NB4 (cell line): Measurements from ENCODE around the gene ZNF665.

ENCODE experiments used
- DNase-seq: peaks from one replicate; pipeline ENCODE4 v3.0.0; 2010; ENCODE audit warnings: low read depth
- H3K4me3 ChIP-seq: one replicate; pipeline ENCODE4 v1.5.1; 2011; ENCODE audit warnings: mild to moderate bottlenecking, low read depth, low read length, moderate library complexity
- MYC ChIP-seq: IDR thresholded peaks from 2 replicates; pipeline ENCODE4 v1.6.1; 2011; ENCODE audit warnings: low read depth, low read length
- POLR2A ChIP-seq: IDR thresholded peaks from 2 replicates; pipeline ENCODE4 v1.6.1; 2011; ENCODE audit warnings: mild to moderate bottlenecking; ENCODE audit not compliant: insufficient read length; ENCODE audit errors: extremely low read depth
- TF ChIP-seq, protein P1 (sequence below): IDR thresholded peaks from one replicate; pipeline ENCODE4 v1.5.1; 2012; ENCODE audit warnings: low read depth, low read length
- TF ChIP-seq, protein P2 (sequence below): IDR thresholded peaks from 2 replicates; pipeline ENCODE4 v1.6.1; 2011; ENCODE audit warnings: low read depth, low read length

Gene ZNF665

DNA sequence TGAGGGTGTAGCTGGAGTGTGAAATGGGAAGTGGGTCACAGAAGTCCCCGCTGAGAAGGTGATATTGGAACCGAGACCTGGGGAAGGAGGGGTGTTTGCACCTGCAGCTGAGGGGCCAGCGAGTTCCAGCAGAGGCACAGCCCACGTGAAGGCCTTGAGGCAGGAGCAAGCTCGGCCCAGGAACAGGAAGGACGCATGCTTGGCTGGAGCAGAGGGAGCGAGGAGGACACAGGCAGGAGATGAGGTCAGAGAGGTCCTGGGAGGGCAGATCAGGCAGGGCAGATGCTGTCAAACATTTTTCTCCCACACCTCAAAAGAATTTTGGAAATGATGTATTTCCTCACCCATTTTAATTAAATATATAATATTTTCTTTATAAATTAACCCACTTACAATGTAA lies 69.8 kb downstream of the ZNF665 start:
- H3K4me3 ChIP-seq: no peak overlapping the region
- DNase-seq: no peak
- TF ChIP-seq MYC (no peak), POLR2A (no peak)
- TF ChIP-seq, protein P1, sequence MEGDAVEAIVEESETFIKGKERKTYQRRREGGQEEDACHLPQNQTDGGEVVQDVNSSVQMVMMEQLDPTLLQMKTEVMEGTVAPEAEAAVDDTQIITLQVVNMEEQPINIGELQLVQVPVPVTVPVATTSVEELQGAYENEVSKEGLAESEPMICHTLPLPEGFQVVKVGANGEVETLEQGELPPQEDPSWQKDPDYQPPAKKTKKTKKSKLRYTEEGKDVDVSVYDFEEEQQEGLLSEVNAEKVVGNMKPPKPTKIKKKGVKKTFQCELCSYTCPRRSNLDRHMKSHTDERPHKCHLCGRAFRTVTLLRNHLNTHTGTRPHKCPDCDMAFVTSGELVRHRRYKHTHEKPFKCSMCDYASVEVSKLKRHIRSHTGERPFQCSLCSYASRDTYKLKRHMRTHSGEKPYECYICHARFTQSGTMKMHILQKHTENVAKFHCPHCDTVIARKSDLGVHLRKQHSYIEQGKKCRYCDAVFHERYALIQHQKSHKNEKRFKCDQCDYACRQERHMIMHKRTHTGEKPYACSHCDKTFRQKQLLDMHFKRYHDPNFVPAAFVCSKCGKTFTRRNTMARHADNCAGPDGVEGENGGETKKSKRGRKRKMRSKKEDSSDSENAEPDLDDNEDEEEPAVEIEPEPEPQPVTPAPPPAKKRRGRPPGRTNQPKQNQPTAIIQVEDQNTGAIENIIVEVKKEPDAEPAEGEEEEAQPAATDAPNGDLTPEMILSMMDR: no peak
- TF ChIP-seq, protein P2, sequence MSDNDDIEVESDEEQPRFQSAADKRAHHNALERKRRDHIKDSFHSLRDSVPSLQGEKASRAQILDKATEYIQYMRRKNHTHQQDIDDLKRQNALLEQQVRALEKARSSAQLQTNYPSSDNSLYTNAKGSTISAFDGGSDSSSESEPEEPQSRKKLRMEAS: no peak
